GM13977 (cell line): ENCODE data around the gene APOD.
"Not testable (repeated sequence)": the region's sequence is repeated elsewhere in the genome, so short reads cannot be mapped to it uniquely, and the experiment has no call there.

Source experiments
- DNase-seq: peaks from one replicate; pipeline ENCODE4 v3.0.0; 2012; ENCODE audit warnings: low spot score
- CTCF ChIP-seq: IDR thresholded peaks from 2 replicates; pipeline ENCODE4 v1.5.1; 2012; ENCODE audit warnings: mild to moderate bottlenecking, control low read depth; ENCODE audit not compliant: insufficient read depth; ENCODE audit errors: extremely low read depth, missing control alignments
- in situ Hi-C: fragments of 300-500 bp; cut with MboI; formaldehyde crosslinking; loops from one replicate; pipeline ENCODE4 v1.12.0; 2022; ENCODE audit warnings: low sequenced_read_pairs, low pct_unique_long_range_greater_than_20kb, mixed read lengths, inconsistent platforms; ENCODE audit not compliant: unreplicated experiment

The APOD gene

GRCh38 chr3:195583831-195584542, at the start of gene APOD:
Gene APOD, minus strand, starts transcription at chr3:195583940. Its CDS starts 4,479 bp downstream, at chr3:195579461.
- TF ChIP-seq CTCF: no peak
- DNase-seq: no peak
- in situ Hi-C loops: no loop called here

- DNase-seq, in situ Hi-C loops: not testable (repeated sequence)
Measured at GRCh38 chr3:195633351-195633750, 49.6 kb upstream of the APOD start.

- in situ Hi-C loops, DNase-seq: not testable (repeated sequence)
Measured at GRCh38 chr3:195632501-195633185, 48.9 kb upstream of the APOD start.

GRCh38 chr3:195632046-195632445, 48.3 kb upstream of the APOD start:
- in situ Hi-C loops, DNase-seq: not testable (repeated sequence)

GRCh38 chr3:195630938-195631495, 47.3 kb upstream of the APOD start:
- in situ Hi-C loops, DNase-seq: not testable (repeated sequence)

- in situ Hi-C loops: not testable (repeated sequence)
Measured at GRCh38 chr3:195630086-195630917, 46.6 kb upstream of the APOD start.

GRCh38 chr3:195629682-195630081, 45.9 kb upstream of the APOD start:
- in situ Hi-C loops, DNase-seq: not testable (repeated sequence)

More at GRCh38 chr3:195630086-195630917, 46.6 kb upstream of the APOD start:
- DNase-seq: not testable (repeated sequence)

GRCh38 chr3:195628386-195628920, 44.7 kb upstream of the APOD start:
- in situ Hi-C loops, DNase-seq: not testable (repeated sequence)

- in situ Hi-C loops: not testable (repeated sequence)
- DNase-seq: peak; percentile 3
Measured at GRCh38 chr3:195627515-195628385, 44.0 kb upstream of the APOD start.

GRCh38 chr3:195624603-195625560, 41.1 kb upstream of the APOD start:
- in situ Hi-C loops, DNase-seq: not testable (repeated sequence)

GRCh38 chr3:195624171-195624570, 40.4 kb upstream of the APOD start:
- DNase-seq, in situ Hi-C loops: not testable (repeated sequence)

GRCh38 chr3:195623217-195623965, 39.7 kb upstream of the APOD start:
- in situ Hi-C loops: not testable (repeated sequence)
- peak; percentile 3 for DNase-seq

GRCh38 chr3:195622523-195623170, 38.9 kb upstream of the APOD start:
- in situ Hi-C loops, DNase-seq: not testable (repeated sequence)
